HCT116 (cell line): ENCODE results near the gene CRYBA4.

Experiments
- ATF3 ChIP-seq: IDR thresholded peaks from 2 replicates; pipeline ENCODE4 v1.6.1; 2012
- CTCF ChIP-seq, 3 experiments: fragments of 200-600 bp in 1 of 3; sonication (generic) in 1 of 3; IDR thresholded peaks in 2 of 3; conservative IDR thresholded peaks in 1 of 3; 2 replicates each; pipeline ENCODE4 v1.5.1; 2012 to 2017; ENCODE audit warnings: low read depth in 2 of 3, low read length in 2 of 3, antibody characterized with exemption in 1 of 3, borderline replicate concordance in 1 of 3, control low read depth in 1 of 3, mild to moderate bottlenecking in 1 of 3, mixed read lengths in 1 of 3, mixed run types in 1 of 3, moderate library complexity in 1 of 3; ENCODE audit not compliant: insufficient read depth in 1 of 3
- EGR1 ChIP-seq: IDR thresholded peaks from 2 replicates; pipeline ENCODE4 v1.6.1; 2012; ENCODE audit warnings: low read depth
- ELF1 ChIP-seq: IDR thresholded peaks from 2 replicates; pipeline ENCODE4 v1.6.1; 2012; ENCODE audit warnings: low read depth, borderline replicate concordance
- EZH2phosphoT487 ChIP-seq: fragments of 200-600 bp; IDR thresholded peaks from 2 replicates; pipeline ENCODE4 v1.6.1; 2018; ENCODE audit warnings: antibody characterized with exemption, borderline replicate concordance
- JUND ChIP-seq: IDR thresholded peaks from 2 replicates; pipeline ENCODE4 v1.6.1; 2012
- MAX ChIP-seq: IDR thresholded peaks from 2 replicates; pipeline ENCODE4 v1.6.1; 2012
- POLR2A ChIP-seq: IDR thresholded peaks from 2 replicates; pipeline ENCODE4 v1.7.0; 2011; ENCODE audit warnings: borderline replicate concordance; ENCODE audit not compliant: insufficient read depth, insufficient read length; ENCODE audit errors: extremely low read depth
- RAD21 ChIP-seq: IDR thresholded peaks from 2 replicates; pipeline ENCODE4 v1.6.1; 2012; ENCODE audit warnings: low read depth, mild to moderate bottlenecking
- YY1 ChIP-seq: IDR thresholded peaks from 2 replicates; pipeline ENCODE4 v1.6.1; 2011; ENCODE audit warnings: low read length, low read depth, moderate library complexity, mild to moderate bottlenecking; ENCODE audit not compliant: insufficient replicate concordance; ENCODE audit errors: extremely low read depth

GRCh38 chr22:26635117-26635516 is 13.4 kb downstream of the CRYBA4 start:
- TF ChIP-seq CTCF (IDR thresholded peaks at IDR 0.05 in 2 of 3, conservative IDR thresholded peaks at IDR 0.05 in 1 of 3; ENCODE audit: borderline replicate concordance in 1 of 3, insufficient read depth in 1 of 3, low read depth in 2 of 3, low read length in 2 of 3) (no peak), POLR2A (no peak), YY1 (no peak), ELF1 (no peak), RAD21 (no peak), EZH2phosphoT487 (no peak), MAX (no peak), JUND (no peak), EGR1 (no peak), ATF3 (no peak)
